GM15510 (cell line): ENCODE measurements around the gene CAMK1D.

Experiments
- POLR2A ChIP-seq: IDR thresholded peaks from 3 replicates; pipeline ENCODE4 v1.6.1; 2011; ENCODE audit warnings: borderline replicate concordance; ENCODE audit not compliant: insufficient read length; ENCODE audit errors: extremely low read depth

CAMK1D gene

DNA sequence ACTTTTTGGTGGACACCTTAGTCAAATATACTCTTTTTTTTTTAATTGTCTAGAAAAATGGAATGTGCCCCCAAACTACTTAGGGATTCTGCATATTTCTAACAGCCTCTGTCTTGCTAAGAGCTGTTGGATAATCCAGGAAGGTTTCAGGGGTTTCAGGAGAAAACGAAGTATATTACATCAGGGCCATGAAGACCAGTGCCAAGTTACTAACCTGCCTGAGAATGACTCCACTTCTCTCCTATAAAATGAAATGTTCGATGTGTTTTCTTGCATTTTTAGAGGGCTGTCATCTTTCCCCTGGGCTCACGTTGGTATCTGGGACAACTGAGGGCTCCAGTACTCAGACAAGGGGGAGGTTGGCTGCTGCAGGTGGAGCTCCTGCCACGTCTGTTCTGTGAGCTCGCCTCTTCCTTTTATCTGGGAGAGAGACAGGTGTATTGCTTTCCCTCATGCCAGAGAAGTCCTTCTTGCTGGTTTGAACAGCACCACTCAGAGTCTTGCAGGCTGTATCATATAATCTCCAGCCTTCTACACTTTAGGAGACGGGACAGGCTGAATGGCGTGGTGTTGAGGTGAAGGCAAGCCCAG lies 71.3 kb downstream of the CAMK1D start:
- TF ChIP-seq POLR2A, result no peak

GRCh38 chr10:12422189-12422588 lies 72.8 kb downstream of the CAMK1D start:
- TF ChIP-seq POLR2A, result no peak

- no peak for TF ChIP-seq POLR2A
Observed at GRCh38 chr10:12423896-12424295, 74.5 kb downstream of the CAMK1D start.

GRCh38 chr10:12427276-12427675 lies 77.9 kb downstream of the CAMK1D start:
- TF ChIP-seq POLR2A, result no peak

- no peak for TF ChIP-seq POLR2A
Observed at GRCh38 chr10:12428447-12429135, 79.2 kb downstream of the CAMK1D start.

GRCh38 chr10:12430406-12430982 lies 81.1 kb downstream of the CAMK1D start:
- TF ChIP-seq POLR2A, result no peak

- TF ChIP-seq POLR2A, result no peak
Observed at GRCh38 chr10:12431151-12432101, 82.1 kb downstream of the CAMK1D start.

DNA sequence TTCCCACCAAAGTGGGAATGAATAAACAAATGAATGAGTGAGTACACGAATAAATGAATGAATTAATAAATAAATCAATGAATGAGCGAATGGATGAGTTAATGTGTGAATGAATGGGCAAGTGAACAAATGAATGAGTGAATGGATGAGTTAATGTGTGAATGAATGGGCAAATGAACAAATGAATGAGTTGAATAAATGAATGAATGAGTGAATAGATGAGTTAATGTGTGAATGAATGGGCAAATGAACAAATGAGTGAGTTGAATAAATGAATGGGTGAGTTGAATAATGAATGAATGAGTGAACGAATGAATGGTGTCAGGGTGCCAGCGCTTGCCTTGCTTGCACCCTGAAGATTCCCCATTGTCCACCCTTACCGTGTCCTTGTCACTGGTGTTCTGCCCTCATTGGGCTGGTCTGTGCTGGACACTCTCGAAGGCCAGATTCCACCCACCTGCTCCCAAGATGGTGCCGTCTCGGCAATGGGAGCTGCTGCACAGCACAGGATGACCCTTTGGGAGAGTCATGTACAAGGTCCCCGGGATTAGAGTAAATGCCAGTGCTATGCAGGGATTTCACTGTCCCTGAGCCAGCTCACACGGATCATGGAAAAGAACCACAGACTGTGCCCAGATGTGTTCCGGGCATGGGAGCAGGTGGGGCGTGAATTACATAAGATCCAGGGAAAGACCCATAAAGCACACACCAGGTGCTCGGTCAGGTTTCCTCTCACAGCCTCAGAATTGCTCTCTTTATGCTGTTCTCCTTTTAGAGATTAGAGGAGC lies 83.2 kb downstream of the CAMK1D start:
- no peak for TF ChIP-seq POLR2A

DNA sequence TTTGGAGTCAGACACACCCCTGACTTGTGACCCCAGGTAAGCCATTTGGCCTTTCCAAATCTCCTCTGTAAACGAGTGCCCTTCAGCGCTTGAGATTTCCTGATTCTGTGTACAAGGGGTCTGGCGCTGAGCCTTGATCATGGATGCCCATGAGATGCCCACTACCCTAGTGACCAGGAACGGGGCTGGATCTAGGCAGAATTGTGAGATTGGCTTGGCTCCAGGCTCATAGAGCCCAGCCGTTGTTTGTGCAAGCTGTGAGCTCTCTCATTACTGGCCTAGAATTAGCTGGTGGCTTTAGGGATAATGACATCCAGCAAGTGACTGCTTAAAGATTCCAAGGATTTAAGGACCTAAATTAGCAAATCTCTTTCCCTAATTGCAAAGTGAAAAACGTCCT lies 84.9 kb downstream of the CAMK1D start:
- TF ChIP-seq POLR2A, result no peak

DNA sequence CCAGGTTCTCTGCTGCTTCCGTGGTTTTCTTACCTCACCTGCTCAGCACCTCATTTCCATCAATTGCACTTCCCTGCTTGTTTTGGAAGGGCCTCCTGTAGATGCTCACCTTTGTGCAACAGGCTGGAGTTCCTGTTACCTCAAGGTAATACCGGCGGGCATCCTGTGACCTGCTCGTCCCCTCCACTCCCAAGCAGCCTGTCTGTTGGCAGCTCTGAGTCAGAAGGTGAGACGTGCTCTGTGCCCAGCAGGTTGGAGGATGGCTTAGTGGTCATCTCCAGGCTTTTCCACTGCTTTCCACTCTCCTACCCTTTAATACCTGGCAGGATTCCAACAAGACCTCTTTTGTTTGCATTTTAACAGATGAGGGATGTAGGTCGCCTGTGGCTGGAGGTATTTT lies 86.0 kb downstream of the CAMK1D start:
- TF ChIP-seq POLR2A, result no peak

DNA sequence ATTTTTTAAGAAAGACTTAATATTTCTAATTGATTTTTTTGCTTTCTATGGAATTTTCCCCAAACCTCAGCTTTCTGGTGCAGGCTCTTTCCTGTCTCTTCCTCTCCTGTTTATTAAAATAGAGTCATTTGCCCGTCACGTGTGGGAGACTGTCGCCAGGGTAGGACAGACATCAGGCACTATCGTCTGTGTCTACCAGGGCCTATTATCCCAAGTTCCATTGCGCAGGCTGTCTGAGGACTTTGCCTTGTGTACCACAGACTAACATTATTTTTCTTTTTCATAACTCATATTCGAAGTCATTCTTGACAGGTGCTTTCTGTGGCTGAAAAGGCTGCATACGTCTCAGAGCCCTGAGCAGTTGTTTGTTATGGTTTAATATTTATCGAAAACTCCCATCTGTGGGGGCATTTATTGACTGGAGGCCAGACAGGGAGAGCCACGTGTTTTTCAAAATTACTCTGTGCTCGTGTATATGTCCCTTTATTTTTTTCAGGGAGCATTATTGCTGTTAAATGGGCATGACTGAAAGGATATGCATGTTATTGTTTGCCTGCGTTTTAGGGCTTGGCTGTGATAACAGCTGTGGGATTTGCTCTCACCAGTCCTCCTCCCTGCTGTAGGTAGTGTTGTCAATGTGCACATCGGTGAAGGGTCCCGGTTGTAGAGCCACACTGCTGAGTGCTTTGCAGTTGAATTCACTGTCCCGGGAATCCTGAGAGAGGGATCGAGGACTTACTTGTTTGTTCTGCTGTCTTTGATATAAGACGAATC lies 89.8 kb downstream of the CAMK1D start:
- no peak for TF ChIP-seq POLR2A

DNA sequence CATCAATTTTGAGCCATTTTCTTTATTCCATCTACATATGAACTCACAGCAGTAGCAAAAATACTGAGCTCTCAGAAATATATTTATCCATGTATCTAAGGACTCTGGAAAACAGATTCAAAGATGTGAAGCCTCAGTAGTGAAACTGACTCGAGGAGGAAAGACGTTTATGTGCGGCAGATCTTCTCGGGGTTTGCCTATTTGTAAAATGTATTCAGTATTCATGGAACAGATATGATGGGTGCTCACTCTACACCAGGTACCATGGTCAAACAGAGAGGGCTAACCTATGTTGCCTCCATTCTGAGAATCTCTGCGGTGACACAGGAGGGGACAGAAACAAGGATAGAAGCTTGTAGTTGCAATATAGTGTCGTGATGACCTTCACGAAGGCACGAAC lies 93.7 kb downstream of the CAMK1D start:
- no peak for TF ChIP-seq POLR2A

GRCh38 chr10:12444981-12445700 lies 95.8 kb downstream of the CAMK1D start:
- TF ChIP-seq POLR2A, result no peak

DNA sequence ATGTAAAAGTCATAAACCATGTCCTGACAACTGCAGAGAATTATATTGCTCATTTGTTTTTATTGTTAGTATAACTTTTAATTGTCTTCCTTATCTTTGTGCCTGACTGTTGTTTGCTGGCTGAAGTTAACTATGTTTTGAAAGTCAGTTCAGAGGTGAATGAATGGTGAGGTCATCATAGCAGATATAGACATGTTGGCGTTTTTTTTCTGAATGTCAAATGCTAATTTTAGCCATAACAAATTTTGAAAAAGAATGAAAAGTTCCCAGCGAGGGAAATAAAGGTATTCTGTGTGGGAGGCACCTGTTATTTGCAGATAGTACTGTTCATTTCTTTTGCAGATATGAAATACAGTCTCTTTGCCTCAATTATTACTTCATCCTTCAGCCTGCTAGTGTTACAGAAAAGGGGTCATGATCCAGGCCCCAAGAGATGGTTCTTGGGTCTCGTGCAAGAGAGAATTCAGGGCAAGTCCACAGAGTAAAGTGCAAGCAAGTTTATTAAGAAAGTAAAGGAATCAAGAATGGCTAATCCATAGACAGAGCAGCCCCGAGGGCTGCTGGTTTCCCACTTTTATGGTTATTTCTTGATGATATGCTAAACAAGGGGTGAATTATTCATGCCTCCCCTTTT lies 96.5 kb downstream of the CAMK1D start:
- TF ChIP-seq POLR2A, result no peak
